A549 treated with AZD9567 at 1 μM for 4 hours (cell line): ENCODE results near the gene DLK2. TPM values are rescaled to one million over a fixed set of nuclear protein-coding genes. Genes with fewer than 3 reads are reported as not detected.

Experiments used
- total RNA-seq: library from RNA; stranded (reverse); fragments of 200-300 nt; extraction: Qiagen RNA extraction; gene quantifications from 5 replicates; pipeline ENCODE4 v1.2.3, GENCODE V29; 2022; ENCODE audit not compliant: insufficient read depth

The DLK2 gene, protein sequence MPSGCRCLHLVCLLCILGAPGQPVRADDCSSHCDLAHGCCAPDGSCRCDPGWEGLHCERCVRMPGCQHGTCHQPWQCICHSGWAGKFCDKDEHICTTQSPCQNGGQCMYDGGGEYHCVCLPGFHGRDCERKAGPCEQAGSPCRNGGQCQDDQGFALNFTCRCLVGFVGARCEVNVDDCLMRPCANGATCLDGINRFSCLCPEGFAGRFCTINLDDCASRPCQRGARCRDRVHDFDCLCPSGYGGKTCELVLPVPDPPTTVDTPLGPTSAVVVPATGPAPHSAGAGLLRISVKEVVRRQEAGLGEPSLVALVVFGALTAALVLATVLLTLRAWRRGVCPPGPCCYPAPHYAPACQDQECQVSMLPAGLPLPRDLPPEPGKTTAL
- total RNA-seq = 7.8 to 9.6 TPM (median 8.6 TPM) in 5 replicates

DNA sequence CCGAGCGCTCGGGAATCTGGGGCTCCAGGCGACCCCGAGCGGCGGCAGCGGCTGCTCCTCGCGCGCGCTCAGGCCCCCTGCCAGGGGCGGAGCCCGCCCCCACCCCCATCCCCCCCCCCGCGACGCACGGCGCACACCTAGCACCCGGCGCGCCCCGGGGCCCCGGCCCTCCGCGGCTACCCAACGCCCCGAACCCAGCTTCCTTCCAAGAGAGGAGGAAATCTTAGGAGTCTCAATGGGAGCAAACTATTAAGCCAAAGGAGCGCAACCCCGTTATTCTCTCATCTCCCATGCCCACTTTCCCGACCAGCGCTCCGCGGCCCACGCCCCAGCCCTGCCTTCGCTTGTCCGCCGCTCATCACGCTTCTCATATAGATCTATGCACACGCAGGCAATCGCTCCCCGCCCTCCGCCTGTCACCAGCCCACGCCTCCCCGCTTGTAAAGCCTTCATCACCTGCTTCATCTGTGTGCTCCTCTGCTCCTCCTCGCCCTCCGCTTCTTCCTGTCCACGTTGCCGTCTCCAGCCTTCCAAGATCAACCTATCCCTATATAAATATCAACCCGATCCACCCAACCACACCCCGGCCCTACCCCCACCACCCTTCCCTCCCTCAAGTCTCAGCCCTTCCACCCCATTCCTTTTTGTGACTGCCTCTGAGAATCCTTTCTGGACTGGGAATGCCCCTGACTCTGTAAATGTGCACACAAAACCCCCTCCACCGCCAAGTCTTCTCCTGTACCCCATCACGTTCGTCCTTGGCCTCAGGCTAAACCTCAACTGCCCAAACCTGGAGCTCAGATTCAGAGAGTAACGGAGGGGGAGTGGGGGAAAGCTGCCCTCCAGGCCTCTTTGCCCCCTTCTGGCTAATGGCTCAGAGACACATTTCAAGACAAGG lies at the start of gene DLK2:
DLK2 (minus strand) TSS at position 18 of the 898 bp plus-strand sequence. CDS start 723 bp downstream, outside the sequence.

DNA sequence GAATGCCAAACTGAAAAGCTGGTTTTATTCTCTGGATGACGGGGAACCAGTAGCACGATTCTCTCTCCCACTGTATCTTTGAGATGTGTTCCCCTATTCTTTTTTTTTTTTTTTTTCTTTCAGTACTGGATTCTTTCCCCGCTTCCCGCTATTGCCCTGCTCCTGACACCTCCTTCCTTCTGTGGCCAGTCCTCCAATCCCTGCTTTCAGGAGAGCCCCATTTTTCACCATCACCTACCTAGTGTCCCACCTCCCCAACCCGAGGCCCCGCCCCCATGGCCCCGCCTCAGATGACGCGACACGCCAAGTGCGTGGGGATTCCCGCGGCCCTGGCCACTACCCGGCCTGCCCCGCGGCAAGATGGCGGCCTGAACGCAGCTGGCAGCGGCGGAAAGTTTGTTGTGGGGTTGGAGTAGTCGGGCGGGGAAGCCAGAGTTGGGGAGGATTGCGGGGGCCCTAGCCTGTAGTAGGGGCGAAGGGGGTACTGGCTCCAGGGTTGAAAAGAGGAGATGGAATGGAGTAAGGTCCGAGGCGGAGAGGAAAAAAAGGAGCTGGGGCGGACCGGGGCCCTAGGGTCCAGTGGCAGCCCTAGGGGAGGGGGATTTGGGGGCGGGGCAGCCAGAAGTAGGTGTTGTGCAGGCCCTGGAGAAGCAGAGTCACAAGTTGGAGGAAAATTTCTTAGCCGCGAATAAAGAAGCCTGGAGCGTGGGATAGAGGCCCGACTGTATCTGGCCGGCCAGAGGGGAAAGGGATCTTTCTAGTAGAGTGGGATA lies 22.1 kb upstream of the DLK2 start, which contains the start of gene TJAP1:
TJAP1 (plus strand) TSS at position 336 of the 773 bp plus-strand sequence. CDS start 21,432 bp downstream, outside the sequence.

DNA sequence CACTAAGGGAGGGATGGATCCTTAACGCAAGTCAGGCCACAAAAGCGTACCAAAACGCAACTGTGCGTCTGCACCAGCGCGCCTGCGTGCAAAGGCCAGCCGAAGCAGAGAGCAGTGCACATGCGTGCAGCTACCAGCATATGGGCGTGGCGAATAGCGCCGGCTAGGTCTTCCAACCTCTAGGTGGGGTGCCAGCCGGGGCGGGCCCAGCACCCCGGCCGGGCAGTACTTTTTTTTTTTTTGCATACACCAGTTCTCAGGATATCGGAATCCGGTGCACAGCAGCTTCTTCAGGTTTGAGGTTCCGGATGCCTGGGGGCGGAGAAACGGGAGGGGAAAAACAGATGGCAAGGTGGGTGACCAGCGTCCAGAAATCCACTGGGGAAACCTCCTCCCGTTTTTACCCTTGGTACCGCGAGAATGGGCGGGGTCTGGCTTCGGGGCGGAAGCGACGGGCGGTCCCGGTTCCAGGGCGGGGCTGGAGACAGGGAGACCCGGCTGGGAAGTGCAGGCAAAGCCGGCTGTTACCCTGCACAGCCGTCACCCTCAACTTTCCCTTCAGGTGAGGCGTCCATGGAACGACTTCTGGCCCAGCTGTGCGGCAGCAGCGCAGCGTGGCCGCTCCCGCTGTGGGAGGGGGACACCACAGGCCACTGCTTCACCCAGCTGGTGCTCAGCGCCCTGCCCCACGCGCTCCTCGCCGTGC lies 27.8 kb downstream of the DLK2 start, which contains the start of gene ABCC10:
ABCC10 (plus strand) TSS at position 136 of the 706 bp plus-strand sequence; CDS start at position 574, 438 bp downstream.

Other genes starting within 250 kb of the DLK2 start
- gene DNPH1, start 226.1 kb downstream of the DLK2 start, total RNA-seq = 54.2 to 100.0 TPM (median 95.4 TPM) in 5 replicates
- 0.03 to 0.06 TPM (median 0.05 TPM) in 4 of 5 replicates, not detected in the other for gene TTBK1, start 212.1 kb downstream of the DLK2 start, total RNA-seq
- gene SLC22A7, start 157.3 kb downstream of the DLK2 start, total RNA-seq = not detected in 5 replicates
- 0.23 to 0.57 TPM (median 0.53 TPM) in 4 of 5 replicates, not detected in the other for gene CRIP3, start 146.7 kb downstream of the DLK2 start, total RNA-seq
- gene ZNF318, start 85.9 kb downstream of the DLK2 start, total RNA-seq = 3.8 to 6.6 TPM (median 5.2 TPM) in 5 replicates
- gene ABCC10, start 28.0 kb downstream of the DLK2 start, total RNA-seq = 6.2 to 13.7 TPM (median 11.3 TPM) in 5 replicates
- 11.3 to 19.9 TPM (median 19.1 TPM) in 5 replicates for gene TJAP1, start 22.0 kb upstream of the DLK2 start, total RNA-seq
- gene LRRC73, start 54.8 kb upstream of the DLK2 start, total RNA-seq = 1.2 to 1.3 TPM (median 1.3 TPM) in 5 replicates
- 61.8 to 74.1 TPM (median 71.6 TPM) in 5 replicates for gene YIPF3, start 61.4 kb upstream of the DLK2 start, total RNA-seq
- 50.2 to 91.7 TPM (median 51.9 TPM) in 5 replicates for gene POLR1C, start 61.5 kb upstream of the DLK2 start, total RNA-seq
- gene XPO5, start 120.5 kb upstream of the DLK2 start, total RNA-seq = 26.8 to 30.6 TPM (median 29.0 TPM) in 5 replicates
- gene POLH, start 120.6 kb upstream of the DLK2 start, total RNA-seq = 7.4 to 11.1 TPM (median 10.1 TPM) in 5 replicates
- gene GTPBP2, start 173.7 kb upstream of the DLK2 start, total RNA-seq = 13.0 to 21.2 TPM (median 19.4 TPM) in 5 replicates
- 25.7 to 38.6 TPM (median 38.2 TPM) in 5 replicates for gene MAD2L1BP, start 180.3 kb upstream of the DLK2 start, total RNA-seq
- 0.19 to 0.30 TPM (median 0.23 TPM) in 4 of 5 replicates, not detected in the other for gene RSPH9, start 189.5 kb upstream of the DLK2 start, total RNA-seq
- gene MRPS18A, start 232.2 kb upstream of the DLK2 start, total RNA-seq = 45.0 to 48.9 TPM (median 47.7 TPM) in 5 replicates